HG02610 (cell line): Measurements from ENCODE around the gene EIF4A3.
A peak's percentile ranks its signal among the peaks of the same experiment; 100 is the strongest.
"Not testable (repeated sequence)": the region's sequence is repeated elsewhere in the genome, so short reads cannot be mapped to it uniquely, and the experiment has no call there.

ENCODE experiments used
- ATAC-seq: cut with Tn5 transposase; IDR thresholded peaks from one replicate; pipeline ENCODE4 v1.9.1; 2021; ENCODE audit warnings: mild to moderate bottlenecking, moderate library complexity; ENCODE audit not compliant: unreplicated experiment

Gene EIF4A3

GRCh38 chr17:80101946-80102663 lies 44.8 kb downstream of the EIF4A3 start:
- ATAC-seq: peak; percentile 7

DNA sequence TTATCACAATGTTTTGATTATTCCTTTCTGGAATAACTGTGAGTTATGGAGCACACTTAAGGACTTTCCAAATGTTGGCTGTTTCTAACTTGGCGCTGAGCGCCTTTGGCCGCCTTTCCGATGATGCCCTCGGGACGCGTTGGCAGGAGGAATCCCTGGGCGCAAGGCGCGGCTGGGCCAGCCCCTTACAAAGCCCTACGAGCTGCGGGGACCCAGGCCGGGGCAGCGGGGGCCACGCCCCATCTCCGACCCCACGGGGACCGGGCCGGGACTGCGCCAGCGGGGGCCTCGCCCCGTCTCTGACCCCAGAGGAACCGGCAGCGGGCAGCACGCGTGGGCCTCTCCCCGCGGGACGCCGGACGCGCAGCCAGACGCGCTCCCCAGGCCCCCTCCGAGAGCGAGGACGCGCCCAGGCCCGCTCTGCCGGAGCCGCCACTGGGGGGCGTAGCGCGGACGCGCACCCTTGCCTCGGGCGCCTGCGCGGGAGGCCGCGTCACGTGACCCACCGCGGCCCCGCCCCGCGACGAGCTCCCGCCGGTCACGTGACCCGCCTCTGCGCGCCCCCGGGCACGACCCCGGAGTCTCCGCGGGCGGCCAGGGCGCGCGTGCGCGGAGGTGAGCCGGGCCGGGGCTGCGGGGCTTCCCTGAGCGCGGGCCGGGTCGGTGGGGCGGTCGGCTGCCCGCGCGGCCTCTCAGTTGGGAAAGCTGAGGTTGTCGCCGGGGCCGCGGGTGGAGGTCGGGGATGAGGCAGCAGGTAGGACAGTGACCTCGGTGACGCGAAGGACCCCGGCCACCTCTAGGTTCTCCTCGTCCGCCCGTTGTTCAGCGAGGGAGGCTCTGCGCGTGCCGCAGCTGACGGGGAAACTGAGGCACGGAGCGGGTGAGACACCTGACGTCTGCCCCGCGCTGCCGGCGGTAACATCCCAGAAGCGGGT lies 45.6 kb downstream of the EIF4A3 start, which contains the start of gene GAA:
Gene GAA (plus strand): TSS at position 571 of the 935 bp plus-strand sequence. CDS start 3,006 bp downstream, outside the sequence.
- peak; percentile 56 for ATAC-seq

DNA sequence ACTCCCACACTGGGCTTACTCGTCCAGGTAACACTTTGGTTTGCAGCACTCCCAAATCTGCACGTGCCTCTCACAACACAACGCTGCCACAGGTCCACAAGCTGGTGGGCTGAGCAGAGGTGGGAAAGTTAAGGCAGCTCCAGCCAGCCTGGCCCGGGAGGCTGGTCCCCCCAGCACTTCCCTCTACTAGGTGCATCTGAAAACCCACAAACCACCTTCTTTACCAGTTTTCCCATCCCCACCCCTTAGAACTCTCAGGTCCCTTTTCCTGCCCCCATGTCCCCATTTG lies 46.9 kb downstream of the EIF4A3 start:
- ATAC-seq: no peak

GRCh38 chr17:80099291-80100034 lies 47.5 kb downstream of the EIF4A3 start:
- no peak for ATAC-seq

- ATAC-seq: no peak
Observed at GRCh38 chr17:80097844-80098691, 48.9 kb downstream of the EIF4A3 start.

DNA sequence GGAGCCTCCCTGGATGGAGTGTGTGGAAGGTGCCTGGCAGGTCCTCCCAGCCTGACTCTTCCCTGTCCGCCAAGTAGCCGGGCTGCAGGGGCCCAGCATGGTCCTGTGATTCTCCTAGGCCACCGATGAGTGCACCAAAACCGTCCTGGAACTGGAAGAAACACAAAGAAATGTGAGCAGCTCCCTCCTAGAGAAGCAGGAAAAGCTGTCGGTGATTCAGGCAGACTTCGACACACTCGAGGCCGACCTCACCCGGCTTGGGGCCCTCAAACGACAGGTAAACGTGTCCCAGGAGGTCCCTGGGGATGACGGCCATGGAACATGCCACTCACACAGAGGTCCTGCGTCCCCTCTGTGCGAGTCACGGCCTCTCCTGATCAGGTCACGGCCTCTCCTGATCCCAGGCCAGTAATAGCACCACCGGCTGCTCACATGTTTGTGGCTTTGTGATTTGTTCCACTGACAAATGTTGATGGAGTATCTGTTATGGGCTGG lies 49.8 kb downstream of the EIF4A3 start:
- ATAC-seq: no peak

GRCh38 chr17:80096561-80097021 lies 50.3 kb downstream of the EIF4A3 start:
- no peak for ATAC-seq

- ATAC-seq: no peak
Observed at GRCh38 chr17:80095844-80096475, 51.0 kb downstream of the EIF4A3 start.

- no peak for ATAC-seq
Observed at GRCh38 chr17:80095038-80095843, 51.7 kb downstream of the EIF4A3 start.

DNA sequence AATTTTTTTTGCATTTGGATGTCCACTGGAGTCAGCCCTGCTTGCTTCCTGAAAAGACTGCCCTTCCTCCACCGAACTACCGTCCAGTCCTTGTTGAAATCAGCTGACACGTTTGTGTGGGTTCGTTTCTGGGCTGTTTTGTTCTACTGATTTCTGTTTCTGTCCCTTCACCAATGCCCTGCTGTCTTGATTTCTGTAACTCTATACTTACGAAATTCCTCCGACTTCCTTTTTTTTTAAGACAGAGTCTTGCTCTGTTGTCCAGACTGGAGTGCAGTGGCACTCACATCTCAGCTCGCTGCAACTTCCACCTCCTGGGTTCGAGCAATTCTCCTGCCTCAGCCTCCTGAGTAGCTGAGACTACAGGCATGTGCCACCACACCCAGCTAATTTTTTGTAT lies 54.0 kb downstream of the EIF4A3 start:
- no peak for ATAC-seq

- no peak for ATAC-seq
Observed at GRCh38 chr17:80091376-80091775, 55.6 kb downstream of the EIF4A3 start.

DNA sequence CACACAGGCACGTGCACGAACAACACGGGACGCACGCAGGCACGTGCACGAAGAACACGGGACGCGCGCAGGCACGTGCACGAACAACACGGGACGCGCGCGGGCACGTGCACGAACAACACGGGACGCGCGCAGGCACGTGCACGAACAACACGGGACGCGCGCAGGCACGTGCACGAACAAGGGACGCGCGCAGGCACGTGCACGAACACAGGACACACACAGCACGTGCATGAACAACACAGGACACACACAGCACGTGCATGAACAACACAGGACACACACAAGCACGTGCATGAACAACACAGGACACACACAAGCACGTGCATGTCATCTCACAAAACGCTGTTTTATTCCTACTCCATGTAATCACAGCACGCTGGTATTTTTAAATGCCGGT lies 56.8 kb downstream of the EIF4A3 start:
- not testable (repeated sequence) for ATAC-seq

DNA sequence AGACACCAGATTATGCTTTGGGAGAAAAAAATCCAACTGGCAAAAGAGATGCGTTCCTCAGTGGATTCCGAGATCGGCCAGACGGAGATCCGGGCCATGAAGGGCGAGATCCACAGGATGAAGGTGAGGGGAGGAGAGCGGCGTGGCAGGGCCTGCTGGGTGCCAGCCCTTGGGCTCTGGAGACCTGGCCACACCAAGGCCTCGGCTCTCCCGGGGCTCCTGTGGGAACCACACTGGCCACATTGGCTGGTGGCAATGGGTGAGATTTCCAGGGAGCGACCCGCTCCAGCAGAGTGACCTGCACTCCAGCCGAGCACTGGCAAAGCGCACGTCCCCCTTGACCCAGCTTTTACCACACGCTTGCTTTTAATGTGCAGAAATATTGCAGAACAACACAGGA lies 57.2 kb downstream of the EIF4A3 start:
- ATAC-seq: no peak

DNA sequence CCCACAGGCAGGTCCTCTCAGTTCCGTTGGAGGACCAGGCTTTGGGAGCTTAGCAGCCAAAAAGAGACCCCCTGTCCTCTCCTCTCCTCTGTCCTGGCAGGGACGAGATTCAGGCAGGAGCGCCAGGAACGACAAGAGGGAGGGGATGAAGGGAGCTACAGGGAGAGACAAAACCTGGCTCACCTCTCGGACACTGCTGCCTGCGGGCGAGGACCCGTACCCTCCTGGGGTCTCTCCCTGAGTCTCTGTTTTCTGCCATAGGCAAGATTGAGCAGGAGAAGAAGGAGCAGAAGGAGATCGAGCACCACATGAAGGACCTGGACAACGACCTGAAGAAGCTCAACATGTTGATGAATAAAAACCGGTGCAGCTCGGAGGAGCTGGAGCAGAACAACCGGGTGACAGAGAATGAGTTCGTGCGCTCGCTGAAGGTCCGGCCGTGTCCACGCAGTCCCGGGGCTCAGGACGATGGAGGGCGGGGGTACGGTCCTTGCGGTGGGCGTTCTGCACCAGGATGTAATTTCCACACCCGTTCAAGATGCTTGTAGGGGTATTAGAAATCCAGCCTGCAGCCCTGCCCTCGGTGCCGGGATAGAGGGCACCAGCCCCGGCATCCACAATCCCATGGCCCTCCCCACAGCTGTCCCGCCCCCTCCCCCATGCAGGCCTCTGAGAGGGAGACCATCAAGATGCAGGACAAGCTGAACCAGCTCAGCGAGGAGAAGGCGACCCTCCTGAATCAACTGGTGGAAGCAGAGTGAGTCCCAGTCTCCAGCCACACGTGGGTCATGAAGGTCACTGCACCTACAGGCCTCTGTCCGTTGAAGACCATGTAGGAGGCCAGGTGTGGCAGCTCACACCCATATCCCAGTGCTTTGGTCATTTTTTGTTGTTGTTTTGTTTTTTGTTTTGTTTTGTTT lies 59.3 kb downstream of the EIF4A3 start:
- no peak for ATAC-seq

GRCh38 chr17:80086616-80087015 lies 60.3 kb downstream of the EIF4A3 start:
- no peak for ATAC-seq

- no peak for ATAC-seq
Observed at GRCh38 chr17:80086081-80086480, 60.8 kb downstream of the EIF4A3 start.

GRCh38 chr17:80084773-80085172 lies 62.2 kb downstream of the EIF4A3 start:
- ATAC-seq: no peak
